Measurements from ENCODE around the gene TLE5.
A peak's percentile ranks its signal among the peaks of the same experiment; 100 is the strongest.
"Not testable (repeated sequence)": the region's sequence is repeated elsewhere in the genome, so short reads cannot be mapped to it uniquely, and the experiment has no call there.

TLE5 gene

GRCh38 chr19:3041761-3042620, 20.3 kb downstream of the TLE5 start:
- no peak for DNase-seq

GRCh38 chr19:3041327-3041726, 21.0 kb downstream of the TLE5 start:
- no peak for DNase-seq

- DNase-seq = no peak
Observed at GRCh38 chr19:3039641-3040077, 22.6 kb downstream of the TLE5 start.

- no peak for DNase-seq
Observed at GRCh38 chr19:3039125-3039524, 23.2 kb downstream of the TLE5 start.

- DNase-seq = no peak
Observed at GRCh38 chr19:3038214-3038613, 24.1 kb downstream of the TLE5 start.

GRCh38 chr19:3036977-3037544, 25.2 kb downstream of the TLE5 start:
- not testable (repeated sequence) for DNase-seq

- DNase-seq = peak; percentile 84
Observed at GRCh38 chr19:3036119-3036976, 25.9 kb downstream of the TLE5 start.

GRCh38 chr19:3035542-3036118, 26.7 kb downstream of the TLE5 start:
- DNase-seq = peak; percentile 90 to 95

- DNase-seq = peak; percentile 54 to 63
Observed at GRCh38 chr19:3034656-3035541, 27.4 kb downstream of the TLE5 start.

GRCh38 chr19:3034406-3034655, 28.0 kb downstream of the TLE5 start:
- no peak for DNase-seq

- no peak for DNase-seq
Observed at GRCh38 chr19:3033595-3034405, 28.5 kb downstream of the TLE5 start.

- no peak for DNase-seq
Observed at GRCh38 chr19:3031607-3031867, 30.8 kb downstream of the TLE5 start.

- DNase-seq = no peak
Observed at GRCh38 chr19:3029065-3029923, 33.0 kb downstream of the TLE5 start, which contains the start of gene TLE2. Gene TLE2, minus strand, starts transcription at chr19:3029280. Its CDS starts 376 bp downstream, at chr19:3028904.

GRCh38 chr19:3028305-3029064, 33.8 kb downstream of the TLE5 start:
- no peak for DNase-seq

- no peak for DNase-seq
Observed at GRCh38 chr19:3027981-3028304, 34.4 kb downstream of the TLE5 start.

- no peak for DNase-seq
Observed at GRCh38 chr19:3027292-3027691, 35.0 kb downstream of the TLE5 start.

GRCh38 chr19:3026768-3027167, 35.5 kb downstream of the TLE5 start:
- DNase-seq = no peak

GRCh38 chr19:3025549-3025886, 36.8 kb downstream of the TLE5 start:
- DNase-seq = no peak

- DNase-seq = no peak
Observed at GRCh38 chr19:3024870-3025548, 37.3 kb downstream of the TLE5 start.

GRCh38 chr19:3024509-3024869, 37.8 kb downstream of the TLE5 start:
- no peak for DNase-seq

All from stimulated activated CD4-positive, alpha-beta T cell treated with anti-CD3 and anti-CD28 coated beads, Interleukin-2, amount 100 ng/mL, for 24 hours (primary cell).